NCI-H1092 (cell line): ENCODE data around the gene POLR1C.
"Not testable (repeated sequence)": the region's sequence is repeated elsewhere in the genome, so short reads cannot be mapped to it uniquely, and the experiment has no call there.

Experiments used
- DNase-seq: peaks from one replicate; lab custom pipeline; 2025; lab: John Stamatoyannopoulos, UW

Gene POLR1C

GRCh38 chr6:43493230-43493629 is 23.7 kb upstream of the POLR1C start:
- no peak for DNase-seq

GRCh38 chr6:43493833-43494232 is 23.1 kb upstream of the POLR1C start:
- DNase-seq = no peak

GRCh38 chr6:43494321-43494720 is 22.6 kb upstream of the POLR1C start:
- no peak for DNase-seq

- DNase-seq = no peak
Observed at GRCh38 chr6:43494766-43495165, 22.1 kb upstream of the POLR1C start.

- no peak for DNase-seq
Observed at GRCh38 chr6:43495409-43495941, 21.4 kb upstream of the POLR1C start.

- DNase-seq = no peak
Observed at GRCh38 chr6:43496370-43497128, 20.3 kb upstream of the POLR1C start.

GRCh38 chr6:43497129-43497396 is 19.8 kb upstream of the POLR1C start:
- DNase-seq = no peak

GRCh38 chr6:43497689-43498088 is 19.2 kb upstream of the POLR1C start:
- DNase-seq = no peak

GRCh38 chr6:43498291-43498690 is 18.6 kb upstream of the POLR1C start:
- not testable (repeated sequence) for DNase-seq

- no peak for DNase-seq
Observed at GRCh38 chr6:43499028-43499815, 17.7 kb upstream of the POLR1C start.

- no peak for DNase-seq
Observed at GRCh38 chr6:43500921-43501320, 16.0 kb upstream of the POLR1C start.

- no peak for DNase-seq
Observed at GRCh38 chr6:43502666-43503065, 14.2 kb upstream of the POLR1C start.

- DNase-seq = no peak
Observed at GRCh38 chr6:43503443-43503842, 13.4 kb upstream of the POLR1C start.

- DNase-seq = no peak
Observed at GRCh38 chr6:43504756-43505593, 11.9 kb upstream of the POLR1C start.

- no peak for DNase-seq
Observed at GRCh38 chr6:43505718-43506117, 11.2 kb upstream of the POLR1C start.

GRCh38 chr6:43506171-43506570 is 10.7 kb upstream of the POLR1C start:
- no peak for DNase-seq

GRCh38 chr6:43506667-43507471 is 10.0 kb upstream of the POLR1C start:
- peak; percentile 75 for DNase-seq

- no peak for DNase-seq
Observed at GRCh38 chr6:43508481-43509141, 8.3 kb upstream of the POLR1C start.

GRCh38 chr6:43509142-43509983 is 7.5 kb upstream of the POLR1C start:
- DNase-seq = no peak
